Neuronal stem cell (in vitro differentiated cells): Measurements from ENCODE around the gene RNF144A.

ENCODE experiments used
- DNase-seq: peaks from one replicate; pipeline ENCODE4 v3.0.0-alpha.2; 2013; ENCODE audit warnings: low spot score
- H2AFZ ChIP-seq: one replicate; pipeline ENCODE4 v1.6.1; 2013; ENCODE audit warnings: mild to moderate bottlenecking, low read length, inconsistent platforms
- H2AK5ac ChIP-seq: 2 replicates; pipeline ENCODE4 v1.6.1; 2013; ENCODE audit warnings: low read depth, mild to moderate bottlenecking, inconsistent platforms, low read length, moderate library complexity, mixed read lengths
- H2BK120ac ChIP-seq: 2 replicates; pipeline ENCODE4 v1.6.1; 2013; ENCODE audit warnings: low read depth, mild to moderate bottlenecking, inconsistent platforms, low read length, moderate library complexity, mixed read lengths
- H2BK12ac ChIP-seq: one replicate; pipeline ENCODE4 v1.6.1; 2013; ENCODE audit warnings: low read length, inconsistent platforms
- H2BK15ac ChIP-seq: 2 replicates; pipeline ENCODE4 v1.6.1; 2013; ENCODE audit warnings: mild to moderate bottlenecking, low read length, inconsistent platforms, mixed read lengths
- H2BK5ac ChIP-seq: one replicate; pipeline ENCODE4 v1.6.1; 2013; ENCODE audit warnings: inconsistent platforms, mild to moderate bottlenecking, low read length, moderate library complexity
- H3K14ac ChIP-seq: one replicate; pipeline ENCODE4 v1.6.1; 2013; ENCODE audit warnings: low read length, inconsistent platforms
- H3K18ac ChIP-seq: 2 replicates; pipeline ENCODE4 v1.6.1; 2013; ENCODE audit warnings: low read length, inconsistent platforms
- H3K23ac ChIP-seq: 2 replicates; pipeline ENCODE4 v1.6.1; 2013; ENCODE audit warnings: low read depth, mild to moderate bottlenecking, mixed read lengths, low read length, inconsistent platforms; ENCODE audit not compliant: poor library complexity
- H3K27ac ChIP-seq: replicated peaks from 3 replicates; pipeline ENCODE4 v1.5.1; 2013; ENCODE audit warnings: low read length, inconsistent platforms
- H3K27me3 ChIP-seq, 3 experiments: 2 replicates each; pipeline ENCODE4 v1.6.1; 2013; ENCODE audit warnings: low read length in 3 of 3, mild to moderate bottlenecking in 2 of 3, inconsistent platforms in 1 of 3, low read depth in 1 of 3, mixed read lengths in 1 of 3, moderate library complexity in 1 of 3; ENCODE audit not compliant: control insufficient read depth in 3 of 3, insufficient read depth in 3 of 3
- H3K36me3 ChIP-seq, 2 donors: replicated peaks in 1 of 2; 2 replicates each; pipeline ENCODE4 v1.6.1; 2013; ENCODE audit warnings: low read length in 2 of 2; ENCODE audit not compliant: control insufficient read depth in 2 of 2, insufficient read depth in 2 of 2
- H3K4ac ChIP-seq: 2 replicates; pipeline ENCODE4 v1.6.1; 2013; ENCODE audit warnings: inconsistent platforms, mild to moderate bottlenecking, low read length, moderate library complexity
- H3K4me1 ChIP-seq, 2 donors: 1 replicate in 1 of 2; 2 replicates in 1 of 2; pipeline ENCODE4 v1.6.1; 2013; ENCODE audit warnings: low read length in 2 of 2, low read depth in 1 of 2; ENCODE audit not compliant: control insufficient read depth in 2 of 2, insufficient read depth in 1 of 2
- H3K4me2 ChIP-seq: one replicate; pipeline ENCODE4 v1.6.1; 2013; ENCODE audit warnings: mild to moderate bottlenecking, low read length, inconsistent platforms; ENCODE audit not compliant: insufficient read depth, poor library complexity, severe bottlenecking
- H3K4me3 ChIP-seq, 2 donors: 2 replicates each; pipeline ENCODE4 v1.5.1; 2013; ENCODE audit warnings: low read length in 2 of 2, mild to moderate bottlenecking in 2 of 2, inconsistent platforms in 1 of 2, moderate library complexity in 1 of 2
- H3K79me1 ChIP-seq: one replicate; pipeline ENCODE4 v1.6.1; 2013; ENCODE audit warnings: low read depth, mild to moderate bottlenecking, inconsistent platforms, low read length, moderate library complexity
- H3K9ac ChIP-seq: one replicate; pipeline ENCODE4 v1.6.1; 2013; ENCODE audit warnings: mild to moderate bottlenecking, low read depth, low read length, inconsistent platforms; ENCODE audit not compliant: poor library complexity
- H3K9me3 ChIP-seq, 2 donors: replicated peaks in 1 of 2; 2 replicates each; pipeline versions ENCODE3 to v1.6.1; 2013; ENCODE audit warnings: low read length in 2 of 2, mild to moderate bottlenecking in 2 of 2, inconsistent platforms in 1 of 2, low read depth in 1 of 2, mixed read lengths in 1 of 2, moderate library complexity in 1 of 2; ENCODE audit not compliant: control insufficient read depth in 2 of 2, insufficient read depth in 1 of 2
- H4K8ac ChIP-seq: one replicate; pipeline ENCODE4 v1.6.1; 2013; ENCODE audit warnings: low read depth, mild to moderate bottlenecking, inconsistent platforms, low read length, moderate library complexity
- H4K91ac ChIP-seq: one replicate; pipeline ENCODE4 v1.6.1; 2013; ENCODE audit warnings: low read length, low read depth, mild to moderate bottlenecking, inconsistent platforms; ENCODE audit not compliant: poor library complexity
- WGBS, 2 donors: extraction: QIAGEN DNeasy Blood & Tissue Kit; methylation state at CpG; one replicate each; pipeline ENCODE4 v1.1.7; 2013; ENCODE audit warnings: missing lambda C conversion rate in 2 of 2, mixed read lengths in 1 of 2; ENCODE audit not compliant: insufficient read length in 2 of 2, insufficient replicate concordance in 1 of 2; ENCODE audit errors: extremely low coverage in 2 of 2; 5-methylcytosine and 5-hydroxymethylcytosine counted together

Gene RNF144A

GRCh38 chr2:6971502-6971901 lies 54.3 kb downstream of the RNF144A start:
- Histone ChIP-seq H3K27ac (no peak overlapping the region), H4K91ac (no peak overlapping the region)

GRCh38 chr2:6972067-6972710 lies 55.0 kb downstream of the RNF144A start:
- H3K36me3 ChIP-seq = peaks cover 3 to 74% of the 10 kb centered on the region in 2 donors
- H2BK5ac ChIP-seq = no peak overlapping the region
- no peak overlapping the region for H4K8ac ChIP-seq
- H2BK12ac ChIP-seq = no peak overlapping the region
- no peak overlapping the region for H3K23ac ChIP-seq
- H2BK120ac ChIP-seq = no peak overlapping the region
- WGBS, 2 donors = no CpG with 5 or more reads among the region's 5 CpGs
- H3K4me2 ChIP-seq = no peak overlapping the region
- no peak overlapping the region for H4K91ac ChIP-seq
- no peak overlapping the region for H2AK5ac ChIP-seq
- no peak for DNase-seq
- no peak overlapping the region for H2BK15ac ChIP-seq
- H3K4ac ChIP-seq = no peak overlapping the region
- no peak overlapping the region for H2AFZ ChIP-seq
- no peaks in the 10 kb centered on the region for H3K27me3 ChIP-seq
- peaks cover 2% of the 10 kb centered on the region for H3K79me1 ChIP-seq
- H3K9ac ChIP-seq = no peak overlapping the region
- no peak overlapping the region for H3K18ac ChIP-seq
- H3K4me3 ChIP-seq = no peak overlapping the region
- peaks cover 0 to 8% of the 10 kb centered on the region in 2 donors for H3K9me3 ChIP-seq
- H3K27ac ChIP-seq = no peak overlapping the region
- H3K4me1 ChIP-seq = peaks cover 0 to 2% of the 10 kb centered on the region in 2 donors
- H3K14ac ChIP-seq = no peak overlapping the region

More at GRCh38 chr2:6971502-6971901, 54.3 kb downstream of the RNF144A start:
- Histone ChIP-seq H3K4ac (no peak overlapping the region), H2BK15ac (no peak overlapping the region), H4K8ac (no peak overlapping the region), H3K36me3 (peaks cover 3 to 70% of the 10 kb centered on the region in 2 donors), H2AFZ (no peak overlapping the region), H3K9me3 (peaks cover 0 to 8% of the 10 kb centered on the region in 2 donors), H2BK12ac (no peak overlapping the region), H3K23ac (no peak overlapping the region), H3K4me2 (no peak overlapping the region), H3K79me1 (peaks cover 2% of the 10 kb centered on the region), H3K9ac (no peak overlapping the region), H2BK5ac (no peak overlapping the region), H3K14ac (no peak overlapping the region), H2BK120ac (no peak overlapping the region), H3K27me3 (no peaks in the 10 kb centered on the region), H3K4me1 (peaks cover 0 to 2% of the 10 kb centered on the region in 2 donors), H3K18ac (no peak overlapping the region), H3K4me3 (no peak overlapping the region), H2AK5ac (no peak overlapping the region)
- no peak for DNase-seq
- whole genome bisulfite sequencing, 2 donors = no CpG with 5 or more reads among the region's 2 CpGs

- Histone ChIP-seq H4K91ac (no peak overlapping the region), H3K18ac (no peak overlapping the region), H3K79me1 (no peaks in the 10 kb centered on the region), H2BK15ac (no peak overlapping the region), H3K4me2 (no peak overlapping the region), H3K14ac (no peak overlapping the region), H3K36me3 (peaks cover 5 to 75% of the 10 kb centered on the region in 2 donors), H2AK5ac (no peak overlapping the region), H2BK120ac (no peak overlapping the region), H2BK12ac (no peak overlapping the region), H4K8ac (no peak overlapping the region), H3K9ac (no peak overlapping the region), H3K23ac (no peak overlapping the region), H3K27me3 (no peaks in the 10 kb centered on the region), H3K4ac (no peak overlapping the region), H3K9me3 (peaks cover under 1 to 10% of the 10 kb centered on the region in 2 donors), H2AFZ (no peak overlapping the region), H3K4me3 (no peak overlapping the region), H2BK5ac (no peak overlapping the region), H3K27ac (no peak overlapping the region), H3K4me1 (no peaks in the 10 kb centered on the region)
- no CpG with 5 or more reads among the region's 7 CpGs for WGBS, 2 donors
- no peak for DNase-seq
These were observed 56.8 kb downstream of the RNF144A start for GRCh38 chr2:6973895-6974545.

- H2BK15ac ChIP-seq = no peak overlapping the region
- no peaks in the 10 kb centered on the region for H3K27me3 ChIP-seq
- no peak overlapping the region for H2BK12ac ChIP-seq
- H4K91ac ChIP-seq = no peak overlapping the region
- no CpG with 5 or more reads among the region's 3 CpGs for WGBS, 2 donors
- H2BK5ac ChIP-seq = no peak overlapping the region
- no peak overlapping the region for H3K14ac ChIP-seq
- H3K4me1 ChIP-seq = no peaks in the 10 kb centered on the region
- H3K36me3 ChIP-seq = peaks cover 6 to 62% of the 10 kb centered on the region in 2 donors
- no peak overlapping the region for H2AK5ac ChIP-seq
- H3K23ac ChIP-seq = no peak overlapping the region
- H2BK120ac ChIP-seq = no peak overlapping the region
- H3K9ac ChIP-seq = no peak overlapping the region
- H3K79me1 ChIP-seq = no peaks in the 10 kb centered on the region
- H3K18ac ChIP-seq = no peak overlapping the region
- H3K27ac ChIP-seq = no peak overlapping the region
- H3K4me3 ChIP-seq = no peak overlapping the region
- no peak for DNase-seq
- H3K4ac ChIP-seq = no peak overlapping the region
- H3K9me3 ChIP-seq = peaks cover 6 to 21% of the 10 kb centered on the region in 2 donors
- H2AFZ ChIP-seq = no peak overlapping the region
- H3K4me2 ChIP-seq = no peak overlapping the region
- H4K8ac ChIP-seq = no peak overlapping the region
These were observed 58.8 kb downstream of the RNF144A start for GRCh38 chr2:6975988-6976387.
